ENCODE measurements around the gene FAF1. TPM values are rescaled to one million over a fixed set of nuclear protein-coding genes. Genes with fewer than 3 reads are reported as not detected.
"Not testable (repeated sequence)": the region's sequence is repeated elsewhere in the genome, so short reads cannot be mapped to it uniquely, and the experiment has no call there.

Gene FAF1
- total RNA-seq, 1 experiment from 2014 or later, result 99.1 TPM

GRCh38 chr1:50910356-50910755 is 49.7 kb downstream of the FAF1 start:
- not testable (repeated sequence) for DNase-seq (ENCODE audit: low spot score)

DNA sequence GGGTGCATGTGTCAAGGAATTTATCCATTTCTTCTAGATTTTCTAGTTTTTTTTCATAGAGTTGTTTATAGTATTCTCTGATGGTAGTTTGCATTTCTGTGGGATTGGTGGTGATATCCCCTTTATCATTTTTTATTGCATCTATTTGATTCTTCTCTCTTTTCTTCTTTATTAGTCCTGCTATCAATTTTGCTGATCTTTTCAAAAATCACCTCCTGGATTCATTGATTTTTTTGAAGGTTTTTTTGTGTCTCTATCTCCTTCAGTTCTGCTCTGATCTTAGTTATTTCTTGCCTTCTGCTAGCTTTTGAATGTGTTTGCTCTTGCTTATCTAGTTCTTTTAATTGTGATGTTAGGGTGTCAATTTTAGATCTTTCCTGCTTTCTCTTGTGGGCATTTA is 52.5 kb downstream of the FAF1 start:
- DNase-seq (ENCODE audit: low spot score), result not testable (repeated sequence)

DNA sequence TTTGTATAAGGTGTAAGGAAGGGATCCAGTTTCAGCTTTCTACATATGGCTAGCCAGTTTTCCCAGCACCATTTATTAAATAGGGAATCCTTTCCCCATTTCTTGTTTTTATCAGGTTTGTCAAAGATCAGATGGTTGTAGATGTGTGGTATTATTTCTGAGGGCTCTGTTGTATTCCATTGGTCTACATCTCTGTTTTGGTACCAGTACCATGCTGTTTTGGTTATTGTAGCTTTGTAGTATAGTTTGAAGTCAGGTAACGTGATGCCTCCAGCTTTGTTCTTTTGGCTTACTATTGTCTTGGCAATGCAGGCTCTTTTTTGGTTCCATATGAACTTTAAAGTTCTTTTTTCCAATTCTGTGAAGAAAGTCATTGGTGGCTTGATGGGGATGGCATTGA is 54.0 kb downstream of the FAF1 start:
- not testable (repeated sequence) for DNase-seq (ENCODE audit: low spot score)

DNA sequence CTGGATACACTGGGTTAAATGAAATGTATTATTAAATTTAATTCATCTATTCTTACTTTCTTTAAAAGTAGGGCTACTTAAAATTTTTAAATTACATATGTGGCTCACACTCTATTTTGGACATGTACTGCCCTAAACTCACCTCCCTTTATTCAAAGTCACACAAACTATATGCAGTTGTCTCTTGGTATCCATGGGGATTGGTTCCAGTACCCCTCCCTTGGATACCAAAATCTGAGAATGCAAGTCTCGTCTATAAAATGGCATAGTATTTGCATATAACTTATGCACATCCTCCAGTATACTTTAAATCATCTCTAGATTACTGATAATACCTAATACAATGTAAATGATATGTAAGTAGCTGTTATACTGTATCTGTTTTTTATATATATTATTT is 57.6 kb downstream of the FAF1 start:
- no peak for DNase-seq (ENCODE audit: low spot score)

DNA sequence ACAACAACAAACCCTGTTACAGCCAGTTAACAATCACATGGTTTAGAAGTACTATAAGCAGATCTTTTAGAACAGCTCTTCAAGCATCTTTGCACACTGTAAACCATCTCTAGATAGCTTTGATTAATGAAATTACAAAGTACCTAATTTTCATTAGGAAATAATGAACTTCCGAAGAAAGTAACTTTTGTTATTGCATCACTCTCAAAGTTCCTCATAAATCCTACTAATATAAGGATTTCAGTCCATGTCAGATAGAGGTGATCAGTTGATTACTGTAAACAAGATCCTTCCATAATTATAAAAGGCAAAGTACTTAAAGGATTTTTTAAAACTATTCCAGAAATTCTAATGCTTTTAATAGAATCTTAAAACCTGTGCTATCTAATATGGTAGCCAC is 58.2 kb downstream of the FAF1 start:
- no peak for DNase-seq (ENCODE audit: low spot score)

- no peak for DNase-seq (ENCODE audit: low spot score)
Measured at GRCh38 chr1:50898773-50899172, 61.3 kb downstream of the FAF1 start.

GRCh38 chr1:50894340-50894739 is 65.7 kb downstream of the FAF1 start:
- no peak for DNase-seq (ENCODE audit: low spot score)

DNA sequence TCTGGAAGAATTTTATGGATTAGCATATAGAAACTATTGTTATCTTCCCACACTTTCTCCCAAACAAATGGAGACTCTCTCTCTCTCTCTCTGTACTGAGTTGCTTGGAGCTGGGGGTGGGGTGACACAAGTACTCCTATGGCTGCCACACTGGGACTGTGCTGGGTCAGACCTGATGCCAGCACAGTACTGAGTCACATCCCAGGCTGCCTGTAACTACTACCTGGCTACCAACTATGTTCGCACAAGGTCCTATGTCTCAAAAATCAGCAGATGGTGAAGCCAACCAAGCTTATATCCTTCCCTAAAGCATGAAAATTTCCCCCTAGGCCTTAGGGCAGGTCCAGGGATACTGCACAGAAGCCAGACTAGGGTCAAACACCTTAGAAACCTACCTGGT is 66.6 kb downstream of the FAF1 start:
- DNase-seq (ENCODE audit: low spot score), result no peak

- DNase-seq (ENCODE audit: low spot score), result not testable (repeated sequence)
Measured at GRCh38 chr1:50887555-50887954, 72.5 kb downstream of the FAF1 start.

DNA sequence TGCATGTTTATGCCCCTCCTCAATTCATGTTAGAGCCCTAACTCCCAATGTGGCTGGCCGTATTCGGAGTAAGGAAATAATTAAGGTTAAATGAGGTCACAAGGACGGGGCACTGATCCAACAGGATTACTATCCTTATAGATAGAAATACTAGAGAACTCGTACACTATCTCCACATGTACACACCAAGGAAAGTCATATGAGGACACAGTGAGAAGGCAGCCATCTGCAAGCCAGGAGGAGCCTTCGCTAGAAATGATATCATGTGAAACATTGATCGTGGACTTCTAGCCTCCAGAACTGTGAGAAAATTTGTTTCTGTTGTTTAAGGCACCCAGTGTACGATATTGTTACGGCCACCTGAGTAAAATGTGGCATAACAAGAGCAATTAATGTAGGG is 79.7 kb downstream of the FAF1 start:
- no peak for DNase-seq (ENCODE audit: low spot score)

- no peak for DNase-seq (ENCODE audit: low spot score)
Measured at GRCh38 chr1:50879137-50879536, 80.9 kb downstream of the FAF1 start.

DNA sequence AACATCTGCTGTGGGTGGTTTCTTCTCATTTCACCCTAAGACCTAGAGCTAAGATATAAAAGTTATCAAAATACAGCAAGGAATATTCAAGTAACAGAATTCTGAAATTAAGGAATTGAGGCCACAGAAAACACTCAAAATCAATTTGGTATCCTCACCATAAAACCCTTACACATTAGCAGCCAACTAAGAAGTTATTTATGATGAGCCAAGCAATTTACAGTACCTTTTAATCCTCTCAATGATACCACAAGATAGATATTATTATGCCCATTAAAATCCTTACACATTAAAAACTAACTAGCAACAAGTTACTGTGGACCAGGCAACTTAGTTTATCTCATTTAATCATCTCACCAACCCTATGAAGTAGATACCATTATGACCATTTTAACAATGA is 81.6 kb downstream of the FAF1 start:
- no peak for DNase-seq (ENCODE audit: low spot score)

DNA sequence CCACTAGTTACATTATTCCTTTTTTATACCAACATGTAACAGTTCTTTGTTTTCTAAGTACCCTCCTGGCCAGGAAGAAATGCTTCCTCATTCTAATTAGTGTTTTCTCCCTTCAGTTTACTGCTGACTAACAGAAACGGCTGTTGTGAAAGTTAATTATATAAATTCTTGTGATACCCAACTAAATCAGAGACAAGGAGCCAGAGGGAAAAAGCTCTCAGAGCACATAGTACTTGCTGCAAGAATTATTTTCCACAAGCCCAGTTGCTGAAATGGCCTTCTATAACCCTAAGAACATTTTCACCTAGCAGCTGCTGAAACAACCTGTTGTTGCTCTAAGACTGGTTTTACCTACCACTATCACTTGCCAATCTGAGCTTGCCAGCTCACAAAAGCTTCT is 82.4 kb downstream of the FAF1 start:
- DNase-seq (ENCODE audit: low spot score), result no peak

DNA sequence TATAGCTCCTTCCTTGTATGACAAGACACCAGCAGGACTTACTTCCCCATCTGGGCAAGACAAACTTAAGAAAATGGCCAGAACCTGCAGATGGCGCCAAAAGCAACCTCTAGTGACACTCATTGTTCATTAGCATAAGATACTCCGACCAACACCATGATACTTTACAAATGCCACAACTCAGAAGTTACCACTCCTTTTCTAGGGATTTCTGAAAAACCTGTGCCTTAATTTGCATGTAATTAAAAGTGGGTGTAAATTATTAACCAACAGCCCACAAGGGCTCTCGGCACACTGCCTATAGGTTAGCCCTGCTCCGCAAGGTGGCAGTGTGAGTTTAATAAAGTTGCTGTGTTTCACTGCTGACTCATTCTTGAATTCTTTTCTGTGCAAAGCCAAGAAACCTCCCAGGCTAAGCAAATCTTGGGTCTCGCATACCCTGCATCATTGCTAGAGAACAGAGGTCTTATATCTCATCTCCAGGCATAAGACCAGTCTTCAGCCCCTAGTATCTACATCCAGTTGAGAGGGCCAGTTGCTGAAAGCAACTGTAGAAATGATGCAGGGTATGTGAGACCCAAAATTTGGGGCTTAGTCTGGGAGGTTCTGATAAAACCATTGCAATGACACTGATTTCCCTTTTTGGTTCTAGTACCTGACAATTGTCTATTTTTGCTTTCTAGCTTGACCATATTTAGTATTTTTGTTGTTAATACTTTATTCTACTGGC is 86.4 kb downstream of the FAF1 start:
- peak; percentile 82 for DNase-seq (ENCODE audit: low spot score)

- DNase-seq (ENCODE audit: low spot score), result not testable (repeated sequence)
Measured at GRCh38 chr1:50864845-50865244, 95.2 kb downstream of the FAF1 start.

DNA sequence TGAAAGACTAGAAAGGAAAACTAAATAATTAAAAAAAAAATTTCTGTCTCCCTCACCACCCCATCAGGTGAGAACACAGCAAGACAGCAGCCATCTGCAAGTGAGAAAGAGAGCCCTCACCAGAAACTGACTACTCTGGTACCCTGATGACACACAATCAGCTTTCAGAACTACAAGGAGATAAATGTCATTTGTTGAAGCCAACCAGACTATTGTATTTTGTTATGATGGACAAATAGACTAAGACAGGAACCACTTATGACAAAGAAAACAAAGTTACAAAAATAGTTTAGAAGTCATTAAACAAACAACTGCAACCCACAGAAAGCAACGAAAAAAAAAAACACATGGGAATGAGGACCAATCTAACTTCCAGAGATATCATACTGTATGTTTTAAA is 98.3 kb downstream of the FAF1 start:
- no peak for DNase-seq (ENCODE audit: low spot score)

GRCh38 chr1:50860702-50861101 is 99.4 kb downstream of the FAF1 start:
- no peak for DNase-seq (ENCODE audit: low spot score)

DNA sequence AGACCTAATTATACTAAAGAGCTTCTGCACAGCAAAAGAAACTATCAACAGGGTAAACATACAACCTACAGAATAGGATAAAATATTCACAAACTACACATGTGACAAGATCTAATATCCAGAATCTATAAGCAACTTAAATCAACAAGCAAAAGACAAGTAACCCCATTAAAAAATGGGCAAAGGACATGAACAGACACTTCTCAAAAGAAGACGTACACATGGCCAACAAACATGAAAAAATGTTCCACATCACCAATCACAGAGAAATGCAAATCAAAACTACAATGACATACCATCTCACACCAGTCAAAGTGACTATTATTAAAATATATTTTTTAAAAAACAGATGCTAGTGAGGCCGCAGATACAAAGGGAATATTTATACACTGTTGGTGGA is 99.8 kb downstream of the FAF1 start:
- no peak for DNase-seq (ENCODE audit: low spot score)

GRCh38 chr1:50859657-50860056 is 100.4 kb downstream of the FAF1 start:
- no peak for DNase-seq (ENCODE audit: low spot score)

DNA sequence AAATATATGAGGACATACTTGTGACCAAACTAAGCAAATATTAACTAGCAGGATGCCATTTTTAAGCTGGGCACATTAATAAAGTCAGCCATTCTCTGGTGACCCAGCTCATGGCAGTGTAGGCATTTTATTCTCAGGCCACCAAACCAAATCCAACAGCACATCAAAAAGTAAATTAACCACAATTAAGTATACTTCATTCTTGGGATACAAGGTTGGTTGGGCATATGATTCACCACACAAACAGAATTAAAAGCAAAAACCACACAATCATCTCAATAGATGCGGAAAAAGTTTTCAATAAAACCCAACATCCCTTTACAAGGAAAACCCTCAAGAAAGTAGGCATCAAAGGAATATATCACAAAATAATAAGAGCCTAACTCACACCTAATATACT is 101.3 kb downstream of the FAF1 start:
- no peak for DNase-seq (ENCODE audit: low spot score)

GRCh38 chr1:50857702-50858101 is 102.4 kb downstream of the FAF1 start:
- no peak for DNase-seq (ENCODE audit: low spot score)

GRCh38 chr1:50853325-50853724 is 106.7 kb downstream of the FAF1 start:
- no peak for DNase-seq (ENCODE audit: low spot score)

DNA sequence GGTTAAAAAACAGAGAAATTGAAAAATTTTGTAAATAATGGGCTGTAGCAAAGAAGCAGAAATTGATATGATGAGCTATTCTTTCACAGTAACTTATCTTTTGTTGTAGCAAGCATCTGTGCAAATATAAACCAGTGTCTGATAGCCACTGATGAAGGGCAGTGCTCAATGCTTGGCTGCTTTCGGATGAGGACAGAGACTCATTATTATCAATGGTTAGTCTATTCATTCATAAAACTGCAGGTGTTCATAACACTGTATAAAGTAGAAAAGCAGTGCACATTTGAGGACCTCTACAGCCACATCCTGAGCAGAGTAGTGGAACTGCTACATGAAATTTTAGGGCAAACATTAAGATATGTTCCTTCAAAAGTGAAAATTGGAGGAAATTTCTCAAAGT is 107.2 kb downstream of the FAF1 start:
- no peak for DNase-seq (ENCODE audit: low spot score)

DNA sequence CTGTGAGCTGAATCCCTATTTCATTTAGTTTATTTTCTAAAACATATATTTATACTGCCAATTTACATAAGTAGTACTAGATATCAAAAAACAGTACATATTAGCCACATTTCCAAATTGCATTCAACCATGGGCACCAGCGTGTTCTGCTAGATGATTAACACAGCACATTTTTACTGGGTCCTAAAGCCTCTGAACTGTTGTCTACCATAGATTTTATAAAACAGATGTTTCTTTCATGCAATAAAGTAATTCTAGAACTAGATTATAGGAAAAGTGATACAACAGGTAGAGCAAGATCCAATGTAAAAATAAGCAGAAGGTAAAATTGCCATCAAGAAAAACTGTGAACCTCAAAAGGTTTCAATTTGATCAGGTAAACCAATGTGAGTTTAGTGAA is 108.6 kb downstream of the FAF1 start:
- no peak for DNase-seq (ENCODE audit: low spot score)
